HepG2 (cell line): Measurements from ENCODE around the gene POLR1C. TPM values are rescaled to one million over a fixed set of nuclear protein-coding genes. Genes with fewer than 3 reads are reported as not detected.

ENCODE experiments used
- CREB1 ChIP-seq, 2 experiments: fragments of 450-650 bp in 1 of 2; IDR thresholded peaks; 2 replicates each; pipeline ENCODE4 v1.6.1; 2016 to 2017; ENCODE audit warnings: control low read depth in 1 of 2, mild to moderate bottlenecking in 1 of 2, missing compliant biosample characterization in 1 of 2, missing genetic modification characterization in 1 of 2
- MYNN ChIP-seq: sonication (generic); formaldehyde crosslinking; IDR thresholded peaks from 2 replicates; pipeline ENCODE4 v1.4.0; 2020; ENCODE audit warnings: mild to moderate bottlenecking, low read depth, missing genetic modification reagents
- MZF1 ChIP-seq: sonication (generic); formaldehyde crosslinking; IDR thresholded peaks from 2 replicates; pipeline ENCODE4 v1.8.1; 2023; ENCODE audit warnings: mild to moderate bottlenecking, missing genetic modification reagents, borderline replicate concordance
- NFATC3 ChIP-seq: sonication (generic); formaldehyde crosslinking; IDR thresholded peaks from 2 replicates; pipeline ENCODE4 v1.5.1; 2020; ENCODE audit warnings: mild to moderate bottlenecking, missing genetic modification reagents
- NR2F1 ChIP-seq, 2 experiments: fragments of 450-650 bp in 1 of 2; formaldehyde crosslinking in 1 of 2; IDR thresholded peaks; 2 replicates each; pipeline versions ENCODE4 v1.5.0 to v1.6.1; 2016 to 2020; ENCODE audit warnings: mild to moderate bottlenecking in 1 of 2, missing compliant biosample characterization in 1 of 2, missing genetic modification reagents in 1 of 2, moderate library complexity in 1 of 2
- SAP130 ChIP-seq: IDR thresholded peaks from 2 replicates; pipeline ENCODE4 v1.6.1; 2016; ENCODE audit warnings: low read depth
- XRCC5 ChIP-seq: fragments of 200-400 bp; formaldehyde crosslinking; optimal IDR thresholded peaks from 2 replicates; pipeline ENCODE3; 2017; ENCODE audit warnings: mild to moderate bottlenecking, low read length
- ZBTB21 ChIP-seq: sonication (generic); formaldehyde crosslinking; IDR thresholded peaks from 2 replicates; pipeline ENCODE4 v1.4.0; 2020; ENCODE audit warnings: missing genetic modification reagents
- ZNF256 ChIP-seq: sonication (generic); formaldehyde crosslinking; conservative IDR thresholded peaks from 2 replicates; pipeline ENCODE4 v1.4.0; 2020; ENCODE audit warnings: missing genetic modification reagents
- ZNF274 ChIP-seq: sonication (generic); formaldehyde crosslinking; IDR thresholded peaks from 2 replicates; pipeline ENCODE4 v1.5.1; 2020; ENCODE audit warnings: mild to moderate bottlenecking, missing genetic modification reagents
- ZNF552 ChIP-seq: sonication (generic); formaldehyde crosslinking; IDR thresholded peaks from 2 replicates; pipeline ENCODE4 v1.9.0; 2022; ENCODE audit warnings: missing genetic modification reagents, mild to moderate bottlenecking, borderline replicate concordance
- ZNF615 ChIP-seq: sonication (generic); formaldehyde crosslinking; IDR thresholded peaks from 2 replicates; pipeline ENCODE4 v1.5.0; 2020; ENCODE audit warnings: mild to moderate bottlenecking, missing genetic modification reagents, borderline replicate concordance
- ZNF674 ChIP-seq: sonication (generic); formaldehyde crosslinking; IDR thresholded peaks from 2 replicates; pipeline ENCODE4 v1.5.0; 2020; ENCODE audit warnings: low read depth, mild to moderate bottlenecking, missing genetic modification reagents
- ZNF737 ChIP-seq: sonication (generic); formaldehyde crosslinking; IDR thresholded peaks from 2 replicates; pipeline ENCODE4 v1.5.0; 2020; ENCODE audit warnings: missing genetic modification reagents, mild to moderate bottlenecking, borderline replicate concordance
- ZNF781 ChIP-seq: sonication (generic); formaldehyde crosslinking; IDR thresholded peaks from 2 replicates; pipeline ENCODE4 v1.5.1; 2020; ENCODE audit warnings: borderline replicate concordance, mild to moderate bottlenecking, missing genetic modification reagents; ENCODE audit errors: not compliant biosample characterization
- ZSCAN22 ChIP-seq: sonication (generic); formaldehyde crosslinking; IDR thresholded peaks from 2 replicates; pipeline ENCODE4 v1.4.0; 2020; ENCODE audit warnings: mild to moderate bottlenecking, missing genetic modification reagents
- polyA plus RNA-seq, 8 experiments: library from polyadenylated mRNA; depleted of rRNA in 3 of 8; stranded (reverse) in 7 of 8; unstranded in 1 of 8; fragments of >200 nt; fragmentation: Illumina TruSeq in 4 of 8; extraction: Trizol in 4 of 8; gene quantifications; 2 replicates each; pipeline versions ENCODE4 v1.2.1 to v1.2.3, GENCODE V29; 2011 to 2016; ENCODE audit warnings: low read depth in 4 of 8, missing spikeins in 1 of 8, mixed read lengths in 1 of 8; ENCODE audit not compliant: insufficient read depth in 1 of 8
- total RNA-seq, 5 experiments: library from RNA; depleted of rRNA; stranded (reverse); fragments of >200 nt; fragmentation: Illumina TruSeq; extraction: Trizol; gene quantifications; 2 replicates each; pipeline ENCODE4 v1.2.3, GENCODE V29; 2016; ENCODE audit warnings: low read depth in 1 of 5
- TF ChIP-seq, protein P1 (sequence below): sonication (generic); formaldehyde crosslinking; IDR thresholded peaks from 2 replicates; pipeline ENCODE4 v1.4.0; 2020; ENCODE audit warnings: missing genetic modification reagents, borderline replicate concordance
- TF ChIP-seq, protein P2 (sequence below): sonication (generic); formaldehyde crosslinking; IDR thresholded peaks from 2 replicates; pipeline ENCODE4 v1.9.0; 2021; ENCODE audit warnings: missing genetic modification reagents, borderline replicate concordance
- TF ChIP-seq, protein P3 (sequence below): IDR thresholded peaks from 2 replicates; pipeline ENCODE4 v1.6.1; 2016

Gene POLR1C
- total and polyA plus RNA-seq, 2 of the 13 experiments (the other 11 are each of a cell fraction or from before 2014, with no cell fraction given): 62.6 to 72.2 TPM

DNA sequence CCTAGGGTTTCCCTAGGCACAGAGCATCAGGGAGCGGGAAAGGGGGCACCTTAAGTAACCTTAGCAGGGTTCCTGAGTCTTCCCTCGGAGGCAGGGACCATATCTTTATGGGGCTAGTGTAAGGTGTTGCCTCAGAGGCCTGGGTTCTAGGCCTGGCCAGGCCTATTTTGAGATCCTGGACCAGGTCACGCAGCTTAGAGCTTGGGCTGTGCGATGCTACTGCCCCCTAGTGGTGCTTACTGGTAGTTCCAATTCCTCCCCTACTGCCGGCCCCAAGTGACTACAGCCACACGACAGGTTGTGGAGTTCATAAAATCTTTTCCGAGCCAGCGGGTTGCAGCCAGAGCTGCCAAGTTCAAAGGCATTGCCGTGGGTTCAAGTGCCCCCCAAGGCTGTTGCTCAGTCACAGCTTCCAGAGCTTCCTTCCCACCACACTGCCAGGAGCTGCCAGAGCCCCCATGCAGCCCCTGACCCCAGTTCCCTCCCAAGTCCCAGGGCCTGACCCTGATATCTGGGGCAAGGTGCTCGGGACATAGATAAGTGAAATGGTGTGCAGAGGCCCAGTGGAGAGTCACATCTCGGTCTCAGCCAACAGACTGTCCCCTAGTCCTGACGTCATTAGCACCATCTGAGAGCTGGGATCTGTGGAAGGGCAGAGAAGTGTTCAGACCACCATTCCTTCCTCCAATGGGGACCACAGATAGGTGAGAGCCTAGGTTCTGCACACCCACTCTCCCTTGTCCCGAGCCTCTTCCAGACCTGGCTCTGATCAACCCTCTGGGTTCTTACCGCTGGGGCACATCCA lies 10.0 kb upstream of the POLR1C start (continued):
- TF ChIP-seq, protein P1, sequence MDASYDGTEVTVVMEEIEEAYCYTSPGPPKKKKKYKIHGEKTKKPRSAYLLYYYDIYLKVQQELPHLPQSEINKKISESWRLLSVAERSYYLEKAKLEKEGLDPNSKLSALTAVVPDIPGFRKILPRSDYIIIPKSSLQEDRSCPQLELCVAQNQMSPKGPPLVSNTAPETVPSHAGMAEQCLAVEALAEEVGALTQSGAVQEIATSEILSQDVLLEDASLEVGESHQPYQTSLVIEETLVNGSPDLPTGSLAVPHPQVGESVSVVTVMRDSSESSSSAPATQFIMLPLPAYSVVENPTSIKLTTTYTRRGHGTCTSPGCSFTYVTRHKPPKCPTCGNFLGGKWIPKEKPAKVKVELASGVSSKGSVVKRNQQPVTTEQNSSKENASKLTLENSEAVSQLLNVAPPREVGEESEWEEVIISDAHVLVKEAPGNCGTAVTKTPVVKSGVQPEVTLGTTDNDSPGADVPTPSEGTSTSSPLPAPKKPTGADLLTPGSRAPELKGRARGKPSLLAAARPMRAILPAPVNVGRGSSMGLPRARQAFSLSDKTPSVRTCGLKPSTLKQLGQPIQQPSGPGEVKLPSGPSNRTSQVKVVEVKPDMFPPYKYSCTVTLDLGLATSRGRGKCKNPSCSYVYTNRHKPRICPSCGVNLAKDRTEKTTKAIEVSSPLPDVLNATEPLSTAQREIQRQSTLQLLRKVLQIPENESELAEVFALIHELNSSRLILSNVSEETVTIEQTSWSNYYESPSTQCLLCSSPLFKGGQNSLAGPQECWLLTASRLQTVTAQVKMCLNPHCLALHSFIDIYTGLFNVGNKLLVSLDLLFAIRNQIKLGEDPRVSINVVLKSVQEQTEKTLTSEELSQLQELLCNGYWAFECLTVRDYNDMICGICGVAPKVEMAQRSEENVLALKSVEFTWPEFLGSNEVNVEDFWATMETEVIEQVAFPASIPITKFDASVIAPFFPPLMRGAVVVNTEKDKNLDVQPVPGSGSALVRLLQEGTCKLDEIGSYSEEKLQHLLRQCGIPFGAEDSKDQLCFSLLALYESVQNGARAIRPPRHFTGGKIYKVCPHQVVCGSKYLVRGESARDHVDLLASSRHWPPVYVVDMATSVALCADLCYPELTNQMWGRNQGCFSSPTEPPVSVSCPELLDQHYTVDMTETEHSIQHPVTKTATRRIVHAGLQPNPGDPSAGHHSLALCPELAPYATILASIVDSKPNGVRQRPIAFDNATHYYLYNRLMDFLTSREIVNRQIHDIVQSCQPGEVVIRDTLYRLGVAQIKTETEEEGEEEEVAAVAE (CRISPR knock-in tag): 0 out of 2 replicates have a peak, but pooled peaks have one; percentile 20
- TF ChIP-seq, protein P2, sequence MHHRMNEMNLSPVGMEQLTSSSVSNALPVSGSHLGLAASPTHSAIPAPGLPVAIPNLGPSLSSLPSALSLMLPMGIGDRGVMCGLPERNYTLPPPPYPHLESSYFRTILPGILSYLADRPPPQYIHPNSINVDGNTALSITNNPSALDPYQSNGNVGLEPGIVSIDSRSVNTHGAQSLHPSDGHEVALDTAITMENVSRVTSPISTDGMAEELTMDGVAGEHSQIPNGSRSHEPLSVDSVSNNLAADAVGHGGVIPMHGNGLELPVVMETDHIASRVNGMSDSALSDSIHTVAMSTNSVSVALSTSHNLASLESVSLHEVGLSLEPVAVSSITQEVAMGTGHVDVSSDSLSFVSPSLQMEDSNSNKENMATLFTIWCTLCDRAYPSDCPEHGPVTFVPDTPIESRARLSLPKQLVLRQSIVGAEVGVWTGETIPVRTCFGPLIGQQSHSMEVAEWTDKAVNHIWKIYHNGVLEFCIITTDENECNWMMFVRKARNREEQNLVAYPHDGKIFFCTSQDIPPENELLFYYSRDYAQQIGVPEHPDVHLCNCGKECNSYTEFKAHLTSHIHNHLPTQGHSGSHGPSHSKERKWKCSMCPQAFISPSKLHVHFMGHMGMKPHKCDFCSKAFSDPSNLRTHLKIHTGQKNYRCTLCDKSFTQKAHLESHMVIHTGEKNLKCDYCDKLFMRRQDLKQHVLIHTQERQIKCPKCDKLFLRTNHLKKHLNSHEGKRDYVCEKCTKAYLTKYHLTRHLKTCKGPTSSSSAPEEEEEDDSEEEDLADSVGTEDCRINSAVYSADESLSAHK (CRISPR knock-in tag): no peak
- TF ChIP-seq, protein P3, sequence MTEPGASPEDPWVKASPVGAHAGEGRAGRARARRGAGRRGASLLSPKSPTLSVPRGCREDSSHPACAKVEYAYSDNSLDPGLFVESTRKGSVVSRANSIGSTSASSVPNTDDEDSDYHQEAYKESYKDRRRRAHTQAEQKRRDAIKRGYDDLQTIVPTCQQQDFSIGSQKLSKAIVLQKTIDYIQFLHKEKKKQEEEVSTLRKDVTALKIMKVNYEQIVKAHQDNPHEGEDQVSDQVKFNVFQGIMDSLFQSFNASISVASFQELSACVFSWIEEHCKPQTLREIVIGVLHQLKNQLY (CRISPR knock-in tag): 0 out of 2 replicates have a peak, but pooled peaks have one; percentile 31
- TF ChIP-seq MYNN (CRISPR knock-in tag) (peak; percentile 22; the same call in 1 of the 2 replicates), CREB1 (IDR thresholded peaks at IDR 0.05) (peak; percentile 70), CREB1 (CRISPR knock-in tag; IDR thresholded peaks at IDR 0.05) (no peak), NR2F1 (CRISPR knock-in tag; IDR thresholded peaks at IDR 0.05) (peak in 1 of 2 experiments; percentile 24; a peak in 1 of 4 replicates), ZNF615 (0 out of 2 replicates have a peak, but pooled peaks have one; percentile 55), ZNF256 (CRISPR knock-in tag) (no peak), ZSCAN22 (CRISPR knock-in tag) (no peak), ZNF781 (peak; percentile 36), ZNF674 (no peak), SAP130 (CRISPR knock-in tag) (peak; percentile 61; the same call in 1 of the 2 replicates), ZNF274 (CRISPR knock-in tag) (peak; percentile 67; the same call in 1 of the 2 replicates), NFATC3 (CRISPR knock-in tag) (no peak), XRCC5 (peak; percentile 85), MZF1 (no peak), ZNF552 (CRISPR knock-in tag) (no peak), ZBTB21 (CRISPR knock-in tag) (no peak), ZNF737 (CRISPR knock-in tag) (no peak; the same call in 1 of the 2 replicates)
